ENCODE data around the gene KRT85. TPM values are rescaled to one million over a fixed set of nuclear protein-coding genes. Genes with fewer than 3 reads are reported as not detected.

KRT85 gene
- total and polyA plus RNA-seq, 3 donors from 2014 or later = 0.71 to 1.5 (median 0.74) TPM

- H3K9me3 ChIP-seq = no peaks in the 10 kb centered on the region
- intact Hi-C loops (cut with DNase I; ENCODE audit: low total_unique reads) = no loop called here
- 44 to 79% methylated on average over 8 to 15 of the region's 15 CpGs for WGBS, 2 donors
- H3K27ac ChIP-seq = no peak overlapping the region
- TF ChIP-seq CTCF (IDR thresholded peaks at IDR 0.05) (peak in 1 of 3 experiments; percentile 24), POLR2A (IDR thresholded peaks at IDR 0.05) (no peak)
- H3K4me1 ChIP-seq = no peaks in the 10 kb centered on the region
- H3K4me3 ChIP-seq = no peak overlapping the region
- no peaks in the 10 kb centered on the region for H3K36me3 ChIP-seq (ENCODE audit: low read depth, missing control alignments)
- H3K27me3 ChIP-seq = no peaks in the 10 kb centered on the region
- DNase-seq = peak; percentile 48
These were observed 13.0 kb upstream of the KRT85 start for GRCh38 chr12:52380271-52380694.

- H3K27ac ChIP-seq = no peak overlapping the region
- H3K4me3 ChIP-seq = no peak overlapping the region
- H3K9me3 ChIP-seq = no peaks in the 10 kb centered on the region
- H3K27me3 ChIP-seq = no peaks in the 10 kb centered on the region
- H3K36me3 ChIP-seq (ENCODE audit: low read depth, missing control alignments) = no peaks in the 10 kb centered on the region
- DNase-seq = no peak
- no peak for TF ChIP-seq POLR2A (IDR thresholded peaks at IDR 0.05)
- no peak for TF ChIP-seq CTCF (IDR thresholded peaks at IDR 0.05)
- WGBS, 2 donors = 70 to 74% methylated on average over 6 of the region's 6 CpGs
- intact Hi-C loops (cut with DNase I; ENCODE audit: low total_unique reads) = no loop called here
- H3K4me1 ChIP-seq = no peaks in the 10 kb centered on the region
These were observed 12.3 kb upstream of the KRT85 start for GRCh38 chr12:52379536-52379935.

GRCh38 chr12:52378091-52378490 lies 10.8 kb upstream of the KRT85 start:
- H3K4me3 ChIP-seq = no peak overlapping the region
- intact Hi-C loops (cut with DNase I; ENCODE audit: low total_unique reads) = no loop called here
- 82% methylated on average over 11 of the region's 19 CpGs; no CpG with 5 or more reads in 1 of the 2 donors for WGBS, 2 donors
- TF ChIP-seq POLR2A (IDR thresholded peaks at IDR 0.05) (no peak), CTCF (IDR thresholded peaks at IDR 0.05) (no peak)
- H3K36me3 ChIP-seq (ENCODE audit: low read depth, missing control alignments) = no peaks in the 10 kb centered on the region
- H3K27ac ChIP-seq = no peak overlapping the region
- H3K4me1 ChIP-seq = no peaks in the 10 kb centered on the region
- no peak for DNase-seq
- no peaks in the 10 kb centered on the region for H3K9me3 ChIP-seq
- H3K27me3 ChIP-seq = no peaks in the 10 kb centered on the region

- no peak for DNase-seq
These were observed 10.0 kb upstream of the KRT85 start for GRCh38 chr12:52377266-52377665.

More at GRCh38 chr12:52377266-52377665, 10.0 kb upstream of the KRT85 start:
- Histone ChIP-seq H3K9me3 (no peaks in the 10 kb centered on the region), H3K27me3 (no peaks in the 10 kb centered on the region), H3K4me1 (no peaks in the 10 kb centered on the region), H3K36me3 (ENCODE audit: low read depth, missing control alignments) (no peaks in the 10 kb centered on the region), H3K4me3 (no peak overlapping the region), H3K27ac (no peak overlapping the region)
- intact Hi-C loops (cut with DNase I; ENCODE audit: low total_unique reads) = no loop called here
- no peak for TF ChIP-seq POLR2A (IDR thresholded peaks at IDR 0.05)
- no peak for TF ChIP-seq CTCF (IDR thresholded peaks at IDR 0.05)
- 84 to 98% methylated on average over 8 of the region's 8 CpGs for WGBS, 2 donors

Data from testis (tissue), 3 donors.